Stimulated activated CD8-positive, alpha-beta memory T cell treated with anti-CD3 and anti-CD28 coated beads, Interleukin-4, amount 100 ng/mL, for 24 hours (primary cell): ENCODE measurements around the gene USP28.
"Not testable (repeated sequence)": the region's sequence is repeated elsewhere in the genome, so short reads cannot be mapped to it uniquely, and the experiment has no call there.

Experiments
- DNase-seq: peaks from one replicate; pipeline ENCODE4 v3.0.0-alpha.2; 2020; ENCODE audit warnings: low read depth

USP28 gene

GRCh38 chr11:113773416-113774173 is 101.8 kb downstream of the USP28 start, which contains the start of gene ZW10:
TSS of gene ZW10 (minus strand) at chr11:113773692. CDS start at chr11:113773666, 26 bp downstream.
- peak; percentile 90 for DNase-seq

GRCh38 chr11:113773092-113773415 is 102.3 kb downstream of the USP28 start:
- no peak for DNase-seq

DNA sequence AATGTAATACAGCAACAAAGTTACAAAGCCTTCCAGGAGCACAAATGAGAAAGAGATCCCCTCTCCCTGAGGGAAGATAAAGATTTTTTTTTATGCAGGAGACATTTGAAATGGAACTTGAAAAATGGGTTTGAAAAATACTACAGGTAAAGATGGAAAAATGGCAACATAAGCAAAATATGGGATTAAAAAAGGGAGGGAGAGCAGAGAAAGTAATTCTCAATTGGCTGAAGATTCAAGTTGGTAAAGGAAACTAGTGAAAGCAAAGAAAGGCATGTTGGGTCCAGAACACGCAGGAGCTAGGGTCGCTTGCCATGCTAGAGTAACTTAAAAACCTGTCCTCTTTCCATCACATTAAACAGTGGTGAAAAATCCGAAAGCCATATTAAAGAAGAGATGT is 103.4 kb downstream of the USP28 start:
- no peak for DNase-seq

DNA sequence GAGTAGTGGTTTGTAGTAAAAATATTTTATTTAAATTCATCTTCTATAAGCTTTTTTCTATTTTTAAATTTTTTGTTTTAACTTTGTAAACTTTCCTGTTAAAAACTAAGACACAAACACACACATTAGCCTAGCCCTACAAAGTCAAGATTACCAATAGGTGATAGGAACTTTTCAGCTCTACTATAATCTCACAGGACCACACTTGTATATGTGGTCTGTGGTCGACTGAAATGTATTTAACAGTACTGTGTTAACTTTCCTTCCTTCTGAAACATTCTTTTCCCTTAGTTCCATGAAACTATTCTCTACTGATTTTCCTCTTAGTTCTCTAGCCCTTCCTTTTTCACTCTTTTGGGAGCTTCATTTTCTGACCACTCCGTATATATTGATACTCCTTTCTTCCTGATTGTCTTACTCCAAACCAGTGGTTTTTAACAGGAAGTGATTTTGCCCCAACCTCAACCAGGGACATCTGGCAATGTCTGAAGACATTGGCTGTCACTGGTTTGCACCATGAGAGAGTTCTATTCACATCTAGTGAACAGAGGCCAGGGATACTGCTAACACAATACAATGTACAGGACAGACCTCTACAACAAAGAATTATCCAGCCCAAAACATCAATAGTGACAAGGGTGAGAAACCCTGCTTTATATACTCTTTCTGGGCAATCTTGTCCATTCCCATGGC is 110.7 kb downstream of the USP28 start:
- DNase-seq = no peak

- DNase-seq = not testable (repeated sequence)
Observed at GRCh38 chr11:113763040-113763439, 112.3 kb downstream of the USP28 start.

DNA sequence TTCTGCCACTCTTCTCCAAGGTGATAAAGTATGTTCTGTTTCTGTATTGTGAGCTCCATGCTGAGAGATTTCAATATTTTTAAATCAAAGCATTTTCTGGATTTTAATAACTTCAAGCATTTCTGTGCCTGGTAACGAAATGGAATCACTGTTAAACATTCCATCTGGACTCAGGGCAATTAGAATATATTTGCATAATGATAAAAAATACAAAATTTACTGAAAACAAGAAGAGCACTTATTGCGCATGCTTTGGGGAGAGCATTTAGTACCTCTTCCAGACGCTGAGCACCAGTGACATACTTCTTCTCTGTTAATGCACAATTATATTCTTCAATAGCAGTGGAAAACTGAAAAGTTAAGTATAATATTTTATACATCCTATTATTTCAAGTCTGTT is 115.1 kb downstream of the USP28 start:
- DNase-seq = no peak

DNA sequence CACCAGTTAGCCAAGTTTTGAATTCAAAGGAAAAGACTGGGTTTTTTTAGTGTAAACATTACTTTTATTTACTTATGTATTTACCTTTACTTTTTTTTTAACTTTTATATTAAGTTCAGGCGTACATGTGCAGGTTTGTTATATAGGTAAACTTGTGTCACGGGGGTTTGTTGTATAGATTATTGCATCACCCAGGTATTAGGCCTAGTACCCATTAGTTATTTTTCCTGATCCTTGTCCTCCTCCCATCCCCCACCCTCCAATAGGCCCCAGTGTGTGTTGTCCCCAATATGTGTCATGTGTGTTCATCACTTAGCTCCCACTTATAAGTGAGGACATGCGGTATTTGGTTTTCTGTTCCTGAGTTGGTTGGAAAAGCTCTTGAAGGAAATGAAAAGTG is 122.4 kb downstream of the USP28 start:
- DNase-seq = no peak
